HG03469 (cell line): ENCODE results near the gene FNDC10.
"Not testable (repeated sequence)": the region's sequence is repeated elsewhere in the genome, so short reads cannot be mapped to it uniquely, and the experiment has no call there.

Experiments
- ATAC-seq: cut with Tn5 transposase; IDR thresholded peaks from one replicate; pipeline ENCODE4 v1.9.1; 2021; ENCODE audit warnings: mild to moderate bottlenecking, moderate library complexity, moderate number of reproducible peaks; ENCODE audit not compliant: unreplicated experiment

Gene FNDC10

GRCh38 chr1:1599935-1600860 is at the start of gene FNDC10:
Gene FNDC10 (minus strand): TSS chr1:1600135. CDS start chr1:1600015, 120 bp downstream.
- no peak for ATAC-seq

- ATAC-seq: not testable (repeated sequence)
Observed at GRCh38 chr1:1648265-1648664, 48.3 kb upstream of the FNDC10 start.

- ATAC-seq: not testable (repeated sequence)
Observed at GRCh38 chr1:1647567-1648241, 47.8 kb upstream of the FNDC10 start.

- not testable (repeated sequence) for ATAC-seq
Observed at GRCh38 chr1:1646326-1646725, 46.4 kb upstream of the FNDC10 start.

GRCh38 chr1:1640711-1641461 is 41.0 kb upstream of the FNDC10 start:
- ATAC-seq: not testable (repeated sequence)

- ATAC-seq: not testable (repeated sequence)
Observed at GRCh38 chr1:1640081-1640480, 40.1 kb upstream of the FNDC10 start.

GRCh38 chr1:1639368-1639767 is 39.4 kb upstream of the FNDC10 start:
- ATAC-seq: not testable (repeated sequence)

- ATAC-seq: not testable (repeated sequence)
Observed at GRCh38 chr1:1638528-1638927, 38.6 kb upstream of the FNDC10 start.

- ATAC-seq: not testable (repeated sequence)
Observed at GRCh38 chr1:1637479-1637875, 37.5 kb upstream of the FNDC10 start.

- ATAC-seq: not testable (repeated sequence)
Observed at GRCh38 chr1:1636621-1637478, 36.9 kb upstream of the FNDC10 start.

- not testable (repeated sequence) for ATAC-seq
Observed at GRCh38 chr1:1634613-1635012, 34.7 kb upstream of the FNDC10 start.

GRCh38 chr1:1633409-1633808 is 33.5 kb upstream of the FNDC10 start:
- not testable (repeated sequence) for ATAC-seq

GRCh38 chr1:1631782-1632420 is 32.0 kb upstream of the FNDC10 start, which contains the start of gene MMP23B:
Gene MMP23B (plus strand): TSS chr1:1632173. CDS start chr1:1632219, 46 bp downstream.
- no peak for ATAC-seq

GRCh38 chr1:1630965-1631781 is 31.2 kb upstream of the FNDC10 start:
- no peak for ATAC-seq

- ATAC-seq: peak; percentile 51
Observed at GRCh38 chr1:1630191-1630964, 30.4 kb upstream of the FNDC10 start.

- no peak for ATAC-seq
Observed at GRCh38 chr1:1629430-1630190, 29.7 kb upstream of the FNDC10 start.

- ATAC-seq: no peak
Observed at GRCh38 chr1:1628754-1629429, 29.0 kb upstream of the FNDC10 start.
